Measurements from ENCODE around the gene NOP53.
A peak's percentile ranks its signal among the peaks of the same experiment; 100 is the strongest.

The NOP53 gene

GRCh38 chr19:47749326-47749725, 4.0 kb downstream of the NOP53 start:
- peaks cover 62 to 85% (median 78%) of the 10 kb centered on the region in 11 experiments; a peak in 21 of 22 replicates for H4K20me1 ChIP-seq
- H3K9me3 ChIP-seq (replicated peaks in 1 of 11), result no peaks in the 10 kb centered on the region
- H3K4me1 ChIP-seq, result peaks cover 59 to 92% (median 92%) of the 10 kb centered on the region in 10 experiments
- peak overlapping the region in 8 of 10 experiments; percentile 37 to 61 (median 48); a peak in 12 of 20 replicates for H3K4me3 ChIP-seq
- H3K4me2 ChIP-seq, result peak overlapping the region; percentile 72 to 97 (median 85)
- H3K36me3 ChIP-seq, result peaks cover 68 to 82% (median 78%) of the 10 kb centered on the region in 11 experiments
- H3K9ac ChIP-seq, result peak overlapping the region; percentile 41 to 69 (median 58); a peak in 17 of 22 replicates
- no peaks in the 10 kb centered on the region for H3K27me3 ChIP-seq
- peak overlapping the region in 8 of 11 experiments; percentile 45 to 66 (median 53); a peak in 15 of 22 replicates for H3K27ac ChIP-seq
- TF ChIP-seq Cebpa-rat (IDR thresholded peaks at IDR 0.05), result no peak

- H3K27me3 ChIP-seq, result no peaks in the 10 kb centered on the region
- no peaks in the 10 kb centered on the region for H3K9me3 ChIP-seq (replicated peaks in 1 of 11)
- H3K4me3 ChIP-seq, result peak overlapping the region in 1 of 10 experiments; percentile 4; a peak in 2 of 20 replicates
- H3K4me2 ChIP-seq, result peak overlapping the region in 9 of 11 experiments; percentile 48 to 97 (median 85); a peak in 18 of 22 replicates
- peaks cover 82 to 96% (median 92%) of the 10 kb centered on the region in 11 experiments for H3K36me3 ChIP-seq
- peak overlapping the region in 8 of 11 experiments; percentile 14 to 69 (median 32); a peak in 7 of 22 replicates for H3K9ac ChIP-seq
- TF ChIP-seq Cebpa-rat (IDR thresholded peaks at IDR 0.05), result no peak
- peaks cover 63 to 99% (median 92%) of the 10 kb centered on the region in 11 experiments; a peak in 21 of 22 replicates for H4K20me1 ChIP-seq
- H3K4me1 ChIP-seq, result peaks cover 53 to 94% (median 90%) of the 10 kb centered on the region in 10 experiments
- peak overlapping the region in 1 of 11 experiments; percentile 45; a peak in 2 of 22 replicates for H3K27ac ChIP-seq
Observed at GRCh38 chr19:47750752-47751151, 5.4 kb downstream of the NOP53 start.

- no peak for TF ChIP-seq Cebpa-rat (IDR thresholded peaks at IDR 0.05)
- Histone ChIP-seq H3K27ac (peak overlapping the region in 3 of 11 experiments; percentile 8 to 34 (median 18); a peak in 1 of 22 replicates), H3K9me3 (replicated peaks in 1 of 11) (no peaks in the 10 kb centered on the region), H3K4me2 (peak overlapping the region; percentile 44 to 97 (median 82)), H3K4me3 (peak overlapping the region in 4 of 10 experiments; percentile 15 to 40 (median 26); a peak in 6 of 20 replicates), H3K9ac (peak overlapping the region in 9 of 11 experiments; percentile 1 to 64 (median 45); a peak in 13 of 22 replicates), H4K20me1 (peaks cover 63 to 100% (median 99%) of the 10 kb centered on the region in 11 experiments; a peak in 21 of 22 replicates), H3K4me1 (peaks cover 37 to 77% (median 73%) of the 10 kb centered on the region in 10 experiments), H3K27me3 (no peaks in the 10 kb centered on the region), H3K36me3 (peaks cover 92 to 100% (median 98%) of the 10 kb centered on the region in 11 experiments)
Observed at GRCh38 chr19:47752440-47753211, 7.3 kb downstream of the NOP53 start.

- Histone ChIP-seq H3K4me1 (peaks cover 19 to 59% (median 55%) of the 10 kb centered on the region in 10 experiments), H3K36me3 (peaks cover 96 to 100% (median 100%) of the 10 kb centered on the region in 11 experiments), H3K4me2 (peak overlapping the region in 9 of 11 experiments; percentile 48 to 97 (median 89); a peak in 15 of 22 replicates), H4K20me1 (peaks cover 47 to 100% (median 97%) of the 10 kb centered on the region in 11 experiments; a peak in 21 of 22 replicates), H3K27ac (peak overlapping the region in 2 of 11 experiments; percentile 15 to 21; a peak in 1 of 22 replicates), H3K4me3 (no peak overlapping the region), H3K9ac (peak overlapping the region in 5 of 11 experiments; percentile 12 to 45 (median 35); a peak in 4 of 22 replicates), H3K9me3 (replicated peaks in 1 of 11) (no peaks in the 10 kb centered on the region), H3K27me3 (no peaks in the 10 kb centered on the region)
- no peak for TF ChIP-seq Cebpa-rat (IDR thresholded peaks at IDR 0.05)
Observed at GRCh38 chr19:47754206-47755064, 9.1 kb downstream of the NOP53 start.

GRCh38 chr19:47755065-47755761, 9.9 kb downstream of the NOP53 start:
- H3K4me1 ChIP-seq, result peaks cover 13 to 51% (median 47%) of the 10 kb centered on the region in 10 experiments
- peak overlapping the region in 8 of 11 experiments; percentile 79 to 97 (median 90); a peak in 13 of 22 replicates for H3K4me2 ChIP-seq
- H3K9ac ChIP-seq, result peak overlapping the region in 3 of 11 experiments; percentile 12 to 45 (median 35); a peak in 4 of 22 replicates
- H3K4me3 ChIP-seq, result no peak overlapping the region
- peak overlapping the region in 2 of 11 experiments; percentile 15 to 21; a peak in 1 of 22 replicates for H3K27ac ChIP-seq
- H3K27me3 ChIP-seq, result no peaks in the 10 kb centered on the region
- no peaks in the 10 kb centered on the region for H3K9me3 ChIP-seq (replicated peaks in 1 of 11)
- H3K36me3 ChIP-seq, result peaks cover 93 to 100% (median 99%) of the 10 kb centered on the region in 11 experiments
- no peak for TF ChIP-seq Cebpa-rat (IDR thresholded peaks at IDR 0.05)
- H4K20me1 ChIP-seq, result peaks cover 40 to 99% (median 89%) of the 10 kb centered on the region in 11 experiments; a peak in 21 of 22 replicates

GRCh38 chr19:47755762-47756626, 10.6 kb downstream of the NOP53 start:
- Histone ChIP-seq H3K36me3 (peaks cover 85 to 98% (median 95%) of the 10 kb centered on the region in 11 experiments), H4K20me1 (peaks cover 32 to 99% (median 83%) of the 10 kb centered on the region in 11 experiments; a peak in 21 of 22 replicates), H3K9me3 (replicated peaks in 1 of 11) (no peaks in the 10 kb centered on the region), H3K27me3 (no peaks in the 10 kb centered on the region), H3K4me1 (peaks cover 13 to 43% (median 39%) of the 10 kb centered on the region in 10 experiments), H3K27ac (no peak overlapping the region; a peak in 1 of 22 replicates), H3K4me2 (no peak overlapping the region), H3K9ac (no peak overlapping the region), H3K4me3 (no peak overlapping the region)
- TF ChIP-seq Cebpa-rat (IDR thresholded peaks at IDR 0.05), result no peak

GRCh38 chr19:47756627-47756929, 11.2 kb downstream of the NOP53 start:
- no peak for TF ChIP-seq Cebpa-rat (IDR thresholded peaks at IDR 0.05)
- Histone ChIP-seq H4K20me1 (peaks cover 26 to 99% (median 78%) of the 10 kb centered on the region in 11 experiments; a peak in 21 of 22 replicates), H3K9me3 (replicated peaks in 1 of 11) (no peaks in the 10 kb centered on the region), H3K27me3 (no peaks in the 10 kb centered on the region), H3K9ac (no peak overlapping the region), H3K4me2 (no peak overlapping the region), H3K36me3 (peaks cover 79 to 92% (median 89%) of the 10 kb centered on the region in 11 experiments), H3K27ac (no peak overlapping the region), H3K4me1 (peaks cover 13 to 37% (median 33%) of the 10 kb centered on the region in 10 experiments), H3K4me3 (no peak overlapping the region)

Measured in BLaER1 treated with 17β-estradiol and CSF1 and Interleukin-3, amounts not matched to agents 10 nM and 100 nM (cell line).